ENCODE data around the gene OSM.
"Not testable (repeated sequence)": the region's sequence is repeated elsewhere in the genome, so short reads cannot be mapped to it uniquely, and the experiment has no call there.

Gene OSM

GRCh38 chr22:30222321-30222720 lies 44.3 kb downstream of the OSM start:
- DNase-seq, result no peak

DNA sequence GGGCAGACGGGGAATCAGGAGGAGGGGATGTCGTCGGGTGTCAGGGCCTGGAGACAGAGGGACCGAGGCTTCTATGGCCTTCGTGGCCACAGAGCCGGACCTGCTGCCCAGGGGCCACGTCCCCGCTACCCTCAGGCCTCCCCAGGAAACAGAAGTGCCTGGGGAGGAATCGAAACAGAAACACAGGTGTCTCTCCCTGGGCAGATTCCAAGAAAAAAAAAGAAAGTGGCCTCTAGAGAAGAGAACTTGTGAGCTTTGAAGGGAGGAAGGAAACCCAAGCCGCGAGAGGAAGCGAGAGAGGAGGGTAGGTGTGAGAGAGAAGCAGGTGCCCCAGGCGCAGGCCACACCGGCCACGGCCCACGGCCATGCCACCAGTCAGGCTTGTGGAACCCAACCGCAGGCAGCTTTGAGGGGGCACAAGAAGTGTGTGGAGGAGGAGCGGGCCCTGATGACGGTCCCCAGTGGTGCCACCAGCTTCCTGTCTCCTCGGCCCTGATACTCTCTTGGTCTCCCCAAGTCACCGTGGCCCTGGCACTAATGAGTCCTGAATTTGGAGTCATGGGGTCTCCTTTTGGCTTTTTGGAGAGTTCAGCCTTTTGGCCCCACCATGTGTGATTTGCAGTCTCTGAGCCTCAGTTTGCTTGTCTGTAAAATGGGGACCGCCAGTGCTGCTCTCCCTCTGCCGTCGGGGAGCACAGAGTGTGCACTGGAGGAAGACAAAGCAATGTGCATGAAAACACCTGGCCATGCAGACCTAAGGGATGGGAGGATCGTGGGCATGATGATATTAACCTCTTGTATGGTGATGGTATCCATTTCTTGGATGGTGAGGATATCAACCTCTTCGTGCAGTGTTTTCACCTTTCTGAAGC lies 45.3 kb downstream of the OSM start:
- no peak for DNase-seq

DNA sequence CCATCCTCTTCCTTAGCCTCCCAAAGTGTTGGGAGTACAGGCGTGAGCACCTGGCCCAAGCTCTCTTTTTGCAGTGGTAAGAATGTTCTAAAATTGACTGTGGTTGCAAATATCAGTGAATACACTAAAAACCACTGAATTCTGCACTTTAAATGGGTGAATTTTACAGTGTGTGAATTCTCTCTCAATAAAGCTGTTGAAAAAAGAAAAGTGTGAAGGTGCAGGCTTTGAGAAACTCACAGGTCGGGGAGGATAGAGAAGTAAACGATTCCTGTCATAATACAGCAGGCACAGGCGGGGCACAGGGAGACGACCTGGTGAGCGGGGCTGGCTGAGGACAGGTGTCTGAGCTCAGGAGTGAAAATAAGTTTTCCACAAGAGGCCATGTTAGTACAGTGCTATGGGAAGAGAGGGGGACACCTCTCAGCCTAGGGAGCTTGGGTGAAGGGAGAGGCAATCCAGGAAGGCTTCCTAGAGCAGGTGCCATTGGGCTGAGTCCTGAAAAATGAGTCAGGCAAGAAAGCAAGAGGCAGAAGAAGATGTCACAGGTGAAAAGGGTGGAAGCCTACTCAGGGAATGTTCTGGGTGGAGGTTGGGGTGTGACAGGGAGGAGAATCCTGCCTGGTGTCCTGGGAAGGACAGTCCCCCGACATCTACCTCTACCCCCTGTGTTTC lies 46.2 kb downstream of the OSM start:
- DNase-seq, result no peak

DNA sequence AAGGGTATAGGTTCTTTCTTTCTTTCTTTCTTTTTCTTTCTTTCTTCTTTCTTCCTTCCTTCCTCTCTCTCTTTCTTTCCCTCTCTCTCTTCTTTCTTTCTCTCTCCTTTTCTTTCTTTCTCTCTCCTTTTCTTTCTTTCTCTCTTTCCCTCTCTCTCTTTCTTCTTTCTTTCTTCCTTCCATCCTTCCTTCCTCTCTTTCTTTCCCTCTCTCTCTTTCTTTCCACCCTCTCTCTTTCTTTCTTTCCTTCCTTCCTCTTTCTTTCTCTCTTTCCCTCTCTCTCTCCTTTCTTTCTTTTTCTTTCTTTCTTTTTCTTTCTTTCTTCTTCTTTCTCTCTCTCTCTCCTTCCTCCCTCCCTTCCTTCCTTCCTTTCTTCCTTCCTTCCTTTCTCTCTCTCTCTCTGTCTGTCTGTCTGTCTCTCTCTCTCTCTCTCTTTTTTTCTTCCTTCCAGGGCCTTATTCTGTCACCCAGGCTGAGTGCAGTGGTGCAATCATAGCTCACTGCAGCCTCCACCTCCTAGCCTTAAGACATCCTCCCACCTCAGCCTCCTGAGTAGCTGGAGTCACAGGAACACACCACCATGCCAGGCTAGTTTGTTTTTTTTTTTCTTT lies 46.9 kb downstream of the OSM start:
- no peak for DNase-seq

- DNase-seq, result no peak
Measured at GRCh38 chr22:30219049-30219654, 47.5 kb downstream of the OSM start.

GRCh38 chr22:30217698-30218560 lies 48.7 kb downstream of the OSM start:
- DNase-seq, result no peak

GRCh38 chr22:30216710-30217109 lies 49.9 kb downstream of the OSM start:
- no peak for DNase-seq

GRCh38 chr22:30216272-30216671 lies 50.4 kb downstream of the OSM start:
- not testable (repeated sequence) for DNase-seq

- no peak for DNase-seq
Measured at GRCh38 chr22:30214703-30215407, 51.8 kb downstream of the OSM start.

DNA sequence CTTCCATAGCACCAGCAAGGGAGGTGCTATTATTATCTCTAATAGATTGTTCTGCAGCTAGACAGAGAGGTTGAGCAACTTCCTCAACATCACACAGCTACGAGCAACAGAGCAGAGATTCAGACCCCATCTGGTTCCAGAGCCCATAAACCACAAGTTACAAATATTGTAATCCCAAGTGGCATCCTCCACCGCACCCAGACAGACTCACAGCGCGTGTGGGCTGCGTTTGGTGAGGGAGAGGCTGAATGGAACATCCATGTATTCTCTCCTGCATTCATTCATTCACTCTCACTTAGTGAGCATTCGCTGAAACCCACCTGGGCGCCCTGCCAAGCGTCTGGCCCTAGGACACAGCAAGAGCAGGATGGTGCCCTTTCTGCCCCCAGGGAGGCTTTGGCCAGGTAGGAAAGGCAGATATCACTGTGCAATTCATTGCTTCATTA lies 53.6 kb downstream of the OSM start:
- no peak for DNase-seq

Measured in SIG-M5 (cell line).